ENCODE measurements around the gene BZW2.

BZW2 gene

GRCh38 chr7:16724344-16724743 is 78.4 kb downstream of the BZW2 start:
- DNase-seq = no peak

- DNase-seq = no peak
Observed at GRCh38 chr7:16726189-16726588, 80.2 kb downstream of the BZW2 start.

- no peak for DNase-seq
Observed at GRCh38 chr7:16727736-16728135, 81.8 kb downstream of the BZW2 start.

DNA sequence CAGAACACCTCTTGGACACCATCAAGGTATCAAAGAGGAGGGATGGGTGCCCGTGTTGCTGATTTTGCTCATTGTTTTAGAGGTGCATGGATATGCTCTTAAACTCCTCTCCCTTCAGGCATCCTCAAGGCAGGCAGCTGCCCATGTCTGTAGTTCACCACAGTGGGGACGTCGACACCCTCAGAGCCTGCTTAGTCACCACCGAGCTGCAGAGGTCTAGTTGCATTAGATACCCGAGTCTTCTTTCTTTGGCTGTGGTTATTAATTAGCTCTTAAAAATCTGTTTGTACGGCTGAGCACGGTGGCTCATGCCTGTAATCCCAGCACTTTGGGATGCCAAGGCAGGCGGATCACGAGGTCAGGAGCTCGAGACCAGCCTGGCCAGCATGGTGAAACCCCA is 82.8 kb downstream of the BZW2 start:
- DNase-seq = no peak

DNA sequence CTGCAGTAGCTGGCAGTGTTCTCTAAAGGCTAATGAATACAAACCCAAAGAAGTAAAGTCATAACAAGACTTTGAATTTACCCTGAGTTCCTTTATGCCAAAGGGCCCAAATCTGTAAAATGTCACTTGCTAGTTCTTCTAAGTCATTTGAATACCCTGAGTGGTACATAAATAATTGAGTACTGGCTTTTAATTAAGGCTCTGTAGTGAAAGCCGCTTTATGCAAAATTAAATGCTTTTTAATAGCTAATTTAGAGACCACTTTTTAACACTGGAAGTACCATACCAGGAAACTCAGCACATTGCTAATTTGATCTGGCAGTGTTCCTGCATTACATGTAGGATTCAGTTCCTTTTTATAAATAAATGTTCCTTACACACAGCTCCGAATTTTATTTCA is 83.6 kb downstream of the BZW2 start:
- no peak for DNase-seq

DNA sequence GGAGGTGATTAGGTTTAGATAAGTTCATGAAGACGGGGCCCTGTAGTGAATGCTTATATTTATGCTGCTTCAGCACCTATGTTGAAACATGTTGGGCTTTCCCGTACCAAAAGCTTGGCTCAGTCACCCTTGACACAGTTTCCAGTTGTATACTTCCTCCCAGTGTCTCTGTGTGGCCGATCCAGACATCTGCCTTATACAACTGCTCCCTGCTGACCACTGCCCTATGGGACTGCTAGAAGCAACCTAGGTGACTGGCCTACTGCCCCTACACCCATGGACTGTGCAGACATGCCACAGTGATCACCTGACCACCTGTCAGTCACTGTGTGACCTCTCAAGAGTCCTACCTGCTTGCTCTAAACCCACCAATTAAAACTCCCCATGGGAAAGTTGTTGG is 85.0 kb downstream of the BZW2 start:
- no peak for DNase-seq

GRCh38 chr7:16732828-16733227 is 86.8 kb downstream of the BZW2 start:
- DNase-seq = no peak

GRCh38 chr7:16734148-16734726 is 88.3 kb downstream of the BZW2 start:
- no peak for DNase-seq

GRCh38 chr7:16735020-16735419 is 89.0 kb downstream of the BZW2 start:
- DNase-seq = no peak

DNA sequence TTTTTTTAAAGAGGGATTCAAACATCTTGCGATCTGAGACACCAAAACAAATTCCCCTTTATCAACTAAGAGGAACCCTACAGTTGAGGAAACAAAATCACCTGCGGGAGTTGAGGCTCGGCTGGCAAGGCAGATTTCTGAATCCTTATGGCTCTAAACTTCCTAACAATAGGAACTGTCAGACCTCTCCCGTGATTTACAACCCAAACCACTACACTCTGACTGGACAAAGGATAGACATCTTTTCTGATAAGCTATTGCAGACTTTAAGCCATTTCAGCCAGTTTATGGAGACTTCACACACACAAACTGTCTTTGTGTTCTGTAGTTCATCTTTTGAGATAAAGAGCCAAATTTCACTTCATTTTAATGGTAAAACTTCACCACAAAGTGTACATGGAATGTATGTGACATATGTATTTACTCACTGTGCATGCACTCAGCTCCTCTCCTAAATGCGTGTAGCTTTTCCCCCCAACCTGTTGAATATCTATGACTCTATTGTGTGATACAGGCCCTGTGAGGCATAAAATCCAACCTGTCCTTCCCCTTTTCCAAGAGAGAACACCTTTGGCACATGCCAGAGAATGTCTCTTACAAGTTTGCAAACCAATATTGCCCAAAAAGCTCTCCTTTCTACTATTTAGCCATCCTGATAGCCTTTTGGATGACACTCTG is 92.2 kb downstream of the BZW2 start:
- DNase-seq = no peak

DNA sequence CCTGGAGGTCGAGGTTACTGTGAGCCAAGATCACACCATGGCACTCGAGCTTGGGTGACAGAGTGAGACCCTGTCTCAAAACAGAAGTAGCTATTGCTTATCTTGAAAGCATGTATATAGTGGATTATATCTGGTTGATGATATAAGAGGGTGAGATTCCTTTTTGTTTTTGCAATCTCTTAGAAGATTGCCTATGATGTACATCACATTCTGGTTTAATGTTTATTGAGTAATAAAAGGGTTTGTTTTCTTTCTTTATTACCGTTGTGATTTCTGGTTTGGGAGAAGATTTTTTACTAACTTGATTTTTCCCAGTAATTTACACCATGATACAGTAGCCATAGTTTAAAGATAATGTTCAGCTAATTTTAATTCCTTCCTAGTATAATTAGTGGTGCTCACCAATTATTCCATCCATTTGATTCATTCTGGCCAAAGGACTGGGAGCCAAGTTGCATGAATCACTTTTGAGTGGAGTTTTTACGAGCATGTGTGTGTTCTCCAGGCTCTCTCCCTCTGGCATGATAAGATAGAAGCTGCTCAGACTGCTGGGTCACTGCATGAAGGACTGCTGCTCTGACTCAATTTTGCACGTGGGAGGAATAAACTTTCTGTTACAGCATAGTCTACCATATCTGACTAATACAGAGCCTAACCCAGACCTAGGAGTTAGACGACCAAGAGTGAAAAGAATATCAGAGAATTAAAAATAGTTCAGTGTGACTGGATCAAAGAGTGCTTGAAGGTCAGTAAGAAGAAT is 94.1 kb downstream of the BZW2 start:
- no peak for DNase-seq

- no peak for DNase-seq
Observed at GRCh38 chr7:16740623-16740953, 94.6 kb downstream of the BZW2 start.

- no peak for DNase-seq
Observed at GRCh38 chr7:16740996-16741395, 95.0 kb downstream of the BZW2 start.

GRCh38 chr7:16741676-16742075 is 95.7 kb downstream of the BZW2 start:
- no peak for DNase-seq

DNA sequence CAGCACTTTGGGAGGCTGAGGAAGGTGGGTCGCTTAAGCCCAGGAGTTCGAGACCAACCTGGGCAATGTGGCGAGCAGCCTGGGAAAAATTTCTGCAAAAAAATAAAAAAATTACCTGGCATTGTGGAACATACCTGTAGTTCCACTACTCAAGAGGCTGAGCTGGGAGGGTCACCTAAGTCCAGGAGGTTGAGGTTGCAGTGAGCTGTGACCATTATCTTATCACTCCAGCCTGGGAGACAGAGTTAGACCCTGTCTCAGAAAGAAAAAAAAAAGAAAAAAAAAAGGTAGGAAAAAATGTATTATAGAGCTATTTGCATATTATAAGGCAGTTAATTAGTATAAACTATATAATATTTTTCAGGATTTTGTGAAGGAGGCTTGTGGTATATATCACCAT is 96.6 kb downstream of the BZW2 start:
- DNase-seq = no peak

DNA sequence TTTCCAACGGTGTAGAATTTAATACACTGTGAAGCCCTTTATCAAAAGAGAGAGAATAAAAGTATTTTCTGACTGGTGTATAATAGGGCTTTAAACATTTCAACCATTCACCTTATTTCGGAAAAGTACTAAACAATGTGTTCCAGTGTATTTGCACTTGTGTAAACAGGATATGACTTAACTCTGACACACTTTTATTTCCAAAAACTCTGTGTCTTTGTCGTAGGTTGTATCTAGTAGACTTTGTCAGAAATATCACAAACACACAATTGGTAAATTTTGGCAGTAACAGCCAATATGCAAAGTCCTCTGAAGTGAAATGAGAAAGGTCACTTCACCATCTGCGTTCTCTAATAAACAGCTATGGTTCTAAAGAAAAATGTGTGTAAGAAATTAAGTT is 97.3 kb downstream of the BZW2 start:
- DNase-seq = no peak

- DNase-seq = no peak
Observed at GRCh38 chr7:16744518-16745250, 98.7 kb downstream of the BZW2 start.

GRCh38 chr7:16745645-16746044 is 99.7 kb downstream of the BZW2 start:
- DNase-seq = no peak

DNA sequence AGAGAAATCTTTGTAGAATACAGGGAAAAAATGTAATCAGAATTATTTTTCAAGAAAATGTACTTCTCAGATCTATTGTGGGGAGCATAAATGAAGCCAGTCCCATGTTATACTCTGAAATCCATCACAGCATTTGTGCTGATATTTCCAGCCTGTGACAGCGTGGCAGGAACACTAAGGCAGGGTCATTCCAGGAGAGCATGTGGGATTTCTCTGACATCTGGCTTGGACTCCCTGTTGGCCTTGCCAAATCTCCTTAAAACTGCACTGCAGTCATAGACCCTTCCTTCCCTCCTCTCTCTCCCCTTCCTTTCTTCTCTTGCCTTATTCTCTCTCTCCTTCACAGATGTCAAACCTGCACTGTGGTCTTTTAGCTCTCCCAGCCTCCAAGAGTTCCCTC is 101.1 kb downstream of the BZW2 start:
- DNase-seq = no peak

- DNase-seq = peak; percentile 78
Observed at GRCh38 chr7:16753102-16753931, 107.3 kb downstream of the BZW2 start, which contains the start of gene TSPAN13. TSS of gene TSPAN13 (plus strand) at chr7:16753755. CDS start at chr7:16753968, 213 bp downstream.

GRCh38 chr7:16753932-16754855 is 108.2 kb downstream of the BZW2 start:
- peak; percentile 48 for DNase-seq
